Measurements from ENCODE around the gene CACNB3. TPM values are rescaled to one million over a fixed set of nuclear protein-coding genes. Genes with fewer than 3 reads are reported as not detected.

The CACNB3 gene
- polyA plus RNA-seq (2012; ENCODE audit: insufficient read depth, insufficient read length): 51.5 TPM

DNA sequence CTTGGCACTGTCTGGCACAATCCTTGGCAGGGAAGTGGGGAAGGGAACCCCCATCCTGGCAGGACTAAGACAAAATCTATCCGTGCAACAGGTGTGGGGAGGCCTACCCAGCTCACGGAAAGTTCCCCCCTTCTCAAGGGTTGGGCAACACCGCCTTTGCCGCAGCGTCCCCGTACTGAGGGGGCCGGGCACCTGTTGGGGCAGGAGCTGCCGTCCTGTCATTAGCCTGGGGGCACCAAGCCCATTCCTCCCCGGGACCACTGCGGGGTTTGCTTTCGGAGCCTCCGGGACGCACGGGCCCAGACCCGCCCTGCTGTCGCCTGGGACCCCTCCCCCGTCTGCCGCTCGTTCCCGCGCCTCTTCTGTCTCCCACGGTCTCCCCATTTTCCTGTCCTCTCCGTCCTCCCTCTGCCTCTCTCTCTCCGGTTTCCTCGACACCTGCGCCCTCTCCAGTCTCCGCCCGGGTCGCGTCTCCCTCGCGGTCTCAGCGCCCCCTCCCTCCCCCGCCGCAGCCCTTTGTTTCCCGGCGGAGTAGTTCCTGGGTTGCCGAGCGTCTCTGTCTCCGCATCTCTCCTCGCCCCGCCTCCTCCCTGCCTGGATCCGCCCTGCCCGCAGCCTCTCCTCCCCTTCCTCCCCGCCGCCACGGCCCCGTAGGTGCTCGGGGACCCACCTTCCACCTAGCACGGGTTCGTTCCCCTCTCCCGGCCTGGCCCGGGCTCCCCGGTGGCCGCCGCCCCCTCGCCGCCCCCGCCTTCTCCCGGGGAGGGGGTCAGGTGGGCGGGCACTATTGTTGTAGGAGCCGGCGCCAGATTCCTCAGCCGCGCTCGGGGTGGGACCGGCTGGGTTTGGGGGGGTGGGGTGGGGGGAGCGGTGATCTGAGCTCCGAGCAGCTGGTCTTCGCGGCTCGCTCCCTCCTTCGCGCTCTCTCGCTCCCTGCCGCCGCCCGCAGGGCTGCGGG is at the start of gene CACNB3:
CACNB3 (plus strand) TSS at position 624 of the 958 bp plus-strand sequence. CDS start 434 bp downstream, outside the sequence.
- DNase-seq (ENCODE audit: low read depth, low spot score): peak; percentile 81
- peak within 1 kb of the TSS; percentile 72 for H3K4me3 ChIP-seq (ENCODE audit: low read length)

DNA sequence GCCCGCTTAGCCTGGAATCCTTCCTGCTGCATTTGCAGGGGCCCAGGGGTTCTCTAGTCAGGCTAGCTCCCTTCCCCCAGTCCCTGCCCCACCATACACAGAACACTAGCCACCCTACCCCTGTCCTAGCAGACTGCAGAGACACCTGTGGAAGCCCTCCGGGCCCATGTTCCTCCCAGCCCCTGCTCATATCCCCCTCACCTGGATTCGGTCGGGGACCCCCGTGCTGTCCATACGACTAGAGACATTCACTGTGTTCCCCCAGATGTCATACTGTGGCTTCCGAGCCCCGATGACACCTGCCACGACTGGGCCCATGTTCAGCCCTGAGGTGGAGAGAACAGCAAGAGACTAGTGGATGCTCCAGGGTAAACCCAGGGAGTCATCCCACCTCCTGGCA is 49.6 kb upstream of the CACNB3 start:
- no peak overlapping the region for H3K4me3 ChIP-seq (ENCODE audit: low read length)
- DNase-seq (ENCODE audit: low read depth, low spot score): no peak

- DNase-seq (ENCODE audit: low read depth, low spot score): no peak
- no peak overlapping the region for H3K4me3 ChIP-seq (ENCODE audit: low read length)
Measured at GRCh38 chr12:48770756-48771155, 47.5 kb upstream of the CACNB3 start.

GRCh38 chr12:48771588-48772112 is 46.6 kb upstream of the CACNB3 start:
- no peak overlapping the region for H3K4me3 ChIP-seq (ENCODE audit: low read length)
- DNase-seq (ENCODE audit: low read depth, low spot score): no peak

- DNase-seq (ENCODE audit: low read depth, low spot score): no peak
- H3K4me3 ChIP-seq (ENCODE audit: low read length): no peak overlapping the region
Measured at GRCh38 chr12:48773686-48774085, 44.6 kb upstream of the CACNB3 start.

DNA sequence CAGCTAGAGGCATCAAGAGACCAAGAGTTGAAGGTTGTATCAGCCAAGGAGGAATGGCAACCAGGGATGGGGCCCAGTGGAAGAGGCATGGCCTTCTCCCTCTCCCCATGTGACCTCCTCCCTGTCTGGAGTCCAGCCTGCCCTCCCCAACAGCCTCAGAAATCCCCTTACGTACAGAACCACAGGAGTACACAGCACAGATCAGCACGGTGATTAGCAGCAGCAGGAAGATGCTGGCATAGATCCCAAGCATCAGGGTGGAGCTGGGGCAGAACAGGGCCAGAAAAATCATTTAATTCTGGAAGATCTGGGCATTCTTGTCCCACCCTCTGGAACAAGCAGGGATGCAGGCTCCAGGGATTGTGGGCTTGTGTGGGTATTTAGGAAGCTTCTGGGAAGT is 43.8 kb upstream of the CACNB3 start:
- no peak overlapping the region for H3K4me3 ChIP-seq (ENCODE audit: low read length)
- DNase-seq (ENCODE audit: low read depth, low spot score): no peak

DNA sequence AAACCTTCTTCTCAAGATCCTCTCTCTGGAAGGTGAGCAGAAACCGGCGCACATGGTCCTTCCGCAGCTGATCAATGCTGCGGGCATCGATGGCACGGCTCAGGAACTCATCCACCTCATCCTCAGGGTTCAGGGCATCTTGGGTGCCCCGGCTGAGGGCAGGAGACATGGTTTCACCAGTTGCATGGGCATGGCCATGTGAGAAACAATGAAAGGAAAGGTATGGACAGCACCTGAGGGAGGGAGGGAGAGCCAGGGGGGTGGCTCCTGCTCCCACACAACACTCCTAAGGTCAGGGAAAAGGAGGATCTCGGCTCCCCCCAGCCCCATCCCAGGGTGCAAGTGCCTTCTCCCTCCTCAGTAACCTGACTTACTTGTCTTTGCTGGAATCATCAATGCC is 43.0 kb upstream of the CACNB3 start:
- no peak overlapping the region for H3K4me3 ChIP-seq (ENCODE audit: low read length)
- DNase-seq (ENCODE audit: low read depth, low spot score): no peak

DNA sequence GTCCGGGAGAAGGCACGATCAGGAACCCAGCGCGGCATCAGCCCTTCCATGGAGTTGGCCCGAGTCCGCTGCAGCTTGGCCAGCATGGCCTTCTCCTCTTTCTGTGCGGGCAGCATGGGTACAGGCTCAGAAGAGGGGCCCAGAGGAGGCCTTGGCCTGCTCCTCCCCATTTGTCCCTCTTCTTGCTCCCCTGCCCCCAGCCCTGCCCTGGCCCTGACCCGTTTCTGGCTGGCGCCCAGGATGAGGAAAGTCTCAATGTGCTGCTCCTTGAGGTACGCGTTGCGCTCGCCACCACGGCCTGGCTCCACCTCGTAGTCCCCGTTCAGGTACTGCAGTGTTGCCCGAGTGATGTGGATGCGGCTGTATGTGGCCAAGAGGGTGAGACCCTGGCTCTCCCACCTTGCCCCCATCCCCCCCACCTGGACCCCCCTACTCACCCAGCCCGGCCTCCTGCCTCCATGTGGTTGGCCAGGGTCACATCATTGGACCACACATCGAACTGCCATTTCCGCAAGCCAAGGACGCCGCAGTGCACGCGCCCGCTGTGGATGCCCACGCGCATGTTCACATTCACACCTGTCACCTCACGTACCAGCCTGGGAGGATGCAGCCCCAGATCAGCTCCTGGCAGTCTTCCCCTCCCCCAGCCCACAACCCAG is 42.2 kb upstream of the CACNB3 start:
- H3K4me3 ChIP-seq (ENCODE audit: low read length): no peak overlapping the region
- DNase-seq (ENCODE audit: low read depth, low spot score): no peak

GRCh38 chr12:48776956-48777355 is 41.3 kb upstream of the CACNB3 start:
- no peak overlapping the region for H3K4me3 ChIP-seq (ENCODE audit: low read length)
- DNase-seq (ENCODE audit: low read depth, low spot score): no peak

- no peak overlapping the region for H3K4me3 ChIP-seq (ENCODE audit: low read length)
- DNase-seq (ENCODE audit: low read depth, low spot score): no peak
Measured at GRCh38 chr12:48777501-48778400, 40.5 kb upstream of the CACNB3 start.

- H3K4me3 ChIP-seq (ENCODE audit: low read length): no peak overlapping the region
Measured at GRCh38 chr12:48779869-48780268, 38.4 kb upstream of the CACNB3 start.

DNA sequence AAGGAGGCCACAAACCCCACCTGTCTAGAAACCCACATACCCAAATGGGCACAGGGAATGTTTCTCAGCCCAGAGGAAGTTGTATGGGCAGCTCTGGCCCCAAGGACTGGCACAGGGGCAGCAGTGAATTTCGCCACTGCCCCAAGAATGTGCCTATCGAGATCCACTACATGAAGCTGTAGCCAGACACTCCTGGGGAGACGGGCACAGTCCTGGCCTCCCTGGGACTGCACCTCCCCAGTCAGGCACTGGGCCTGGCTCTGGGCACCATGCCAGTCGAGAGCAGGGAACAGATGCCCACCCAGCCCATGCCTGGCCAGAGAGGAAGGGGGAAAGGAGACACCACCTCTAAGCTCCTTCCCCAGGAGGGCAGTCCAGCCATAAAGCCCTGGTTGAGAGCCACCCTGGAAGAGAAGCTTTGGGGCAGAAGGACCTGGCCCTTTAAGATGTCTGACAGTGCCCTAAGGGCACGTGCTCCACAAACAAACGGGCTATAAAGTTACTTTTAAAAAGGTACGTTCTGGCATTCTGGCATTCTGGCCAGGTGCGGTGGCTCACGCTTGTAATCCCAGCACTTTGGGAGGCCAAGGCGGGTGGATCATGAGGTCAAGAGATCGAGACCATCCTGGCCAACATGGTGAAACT is 37.8 kb upstream of the CACNB3 start:
- H3K4me3 ChIP-seq (ENCODE audit: low read length): no peak overlapping the region
- no peak for DNase-seq (ENCODE audit: low read depth, low spot score)

More at GRCh38 chr12:48779869-48780268, 38.4 kb upstream of the CACNB3 start:
- no peak for DNase-seq (ENCODE audit: low read depth, low spot score)

DNA sequence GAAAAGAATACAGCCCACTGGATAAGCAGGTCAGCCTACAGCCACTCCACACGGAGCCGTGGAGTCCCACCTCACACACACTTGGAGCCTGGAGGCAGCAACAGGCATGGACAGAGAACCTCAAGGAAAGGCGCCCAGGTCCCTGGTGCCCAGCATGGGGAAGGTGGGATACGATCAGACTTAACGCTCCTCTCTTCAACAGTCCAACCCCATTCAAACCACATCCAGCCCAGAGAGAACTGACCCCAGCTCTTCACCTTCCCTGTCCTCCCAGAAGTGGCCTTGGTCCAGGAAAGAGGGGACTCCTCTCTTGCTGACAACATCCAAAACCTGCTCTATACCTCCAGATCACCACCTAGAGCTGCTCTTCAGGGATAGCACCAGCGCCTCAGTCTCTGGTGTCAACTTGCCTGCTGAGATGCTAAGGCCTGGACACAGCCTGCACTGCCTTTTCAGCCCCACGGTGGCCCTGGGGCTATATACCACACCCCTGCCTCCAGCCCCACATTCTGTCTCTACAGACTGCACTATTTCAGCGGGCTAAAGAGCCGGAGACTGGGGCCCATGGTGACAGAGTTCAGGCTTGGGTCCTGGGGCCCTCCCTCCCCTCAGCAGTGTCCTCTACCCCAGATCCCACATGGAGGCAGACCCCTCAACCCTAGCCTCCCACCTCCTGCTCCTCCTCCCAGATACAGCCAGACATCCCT is 36.4 kb upstream of the CACNB3 start:
- no peak for DNase-seq (ENCODE audit: low read depth, low spot score)
- H3K4me3 ChIP-seq (ENCODE audit: low read length): no peak overlapping the region

GRCh38 chr12:48782457-48783395 is 35.6 kb upstream of the CACNB3 start:
- no peak overlapping the region for H3K4me3 ChIP-seq (ENCODE audit: low read length)
- DNase-seq (ENCODE audit: low read depth, low spot score): no peak

GRCh38 chr12:48783432-48783831 is 34.9 kb upstream of the CACNB3 start:
- no peak overlapping the region for H3K4me3 ChIP-seq (ENCODE audit: low read length)
- DNase-seq (ENCODE audit: low read depth, low spot score): no peak

GRCh38 chr12:48786591-48787544 is 31.4 kb upstream of the CACNB3 start:
- DNase-seq (ENCODE audit: low read depth, low spot score): no peak
- no peak overlapping the region for H3K4me3 ChIP-seq (ENCODE audit: low read length)
